NT2/D1 (cell line): ENCODE data around the gene NELFB.

ENCODE experiments used
- DNase-seq: peaks from one replicate; pipeline ENCODE4 v3.0.0-alpha.2; 2011; ENCODE audit warnings: low read depth, low spot score
- H3K27me3 ChIP-seq: 2 replicates; pipeline ENCODE4 v1.6.0; 2011; ENCODE audit warnings: mild to moderate bottlenecking; ENCODE audit not compliant: insufficient read length, insufficient read depth
- H3K36me3 ChIP-seq: 2 replicates; pipeline ENCODE4 v1.6.1; 2011; ENCODE audit warnings: mild to moderate bottlenecking, low read length, mixed read lengths; ENCODE audit not compliant: insufficient read depth, insufficient read length
- H3K4me1 ChIP-seq: 2 replicates; pipeline ENCODE4 v1.5.1; 2011; ENCODE audit not compliant: insufficient read depth, insufficient read length
- H3K4me3 ChIP-seq: 2 replicates; pipeline ENCODE4 v1.5.1; 2011; ENCODE audit warnings: low read depth; ENCODE audit not compliant: insufficient read length
- H3K9ac ChIP-seq: 2 replicates; pipeline ENCODE4 v1.6.0; 2011; ENCODE audit warnings: low read depth; ENCODE audit not compliant: insufficient read length
- H3K9me3 ChIP-seq: 2 replicates; pipeline ENCODE4 v1.5.1; 2011; ENCODE audit warnings: mild to moderate bottlenecking, low read length; ENCODE audit not compliant: insufficient read depth
- SUZ12 ChIP-seq: IDR thresholded peaks from 2 replicates; pipeline ENCODE4 v1.6.1; 2011; ENCODE audit not compliant: insufficient read length, insufficient read depth; ENCODE audit errors: extremely low read depth
- YY1 ChIP-seq: IDR thresholded peaks from 2 replicates; pipeline ENCODE4 v1.6.1; 2011; ENCODE audit not compliant: insufficient read length, insufficient read depth
- ZNF274 ChIP-seq: IDR thresholded peaks from 2 replicates; pipeline ENCODE4 v1.6.1; 2011; ENCODE audit warnings: mild to moderate bottlenecking, low read depth, low read length

Gene NELFB

DNA sequence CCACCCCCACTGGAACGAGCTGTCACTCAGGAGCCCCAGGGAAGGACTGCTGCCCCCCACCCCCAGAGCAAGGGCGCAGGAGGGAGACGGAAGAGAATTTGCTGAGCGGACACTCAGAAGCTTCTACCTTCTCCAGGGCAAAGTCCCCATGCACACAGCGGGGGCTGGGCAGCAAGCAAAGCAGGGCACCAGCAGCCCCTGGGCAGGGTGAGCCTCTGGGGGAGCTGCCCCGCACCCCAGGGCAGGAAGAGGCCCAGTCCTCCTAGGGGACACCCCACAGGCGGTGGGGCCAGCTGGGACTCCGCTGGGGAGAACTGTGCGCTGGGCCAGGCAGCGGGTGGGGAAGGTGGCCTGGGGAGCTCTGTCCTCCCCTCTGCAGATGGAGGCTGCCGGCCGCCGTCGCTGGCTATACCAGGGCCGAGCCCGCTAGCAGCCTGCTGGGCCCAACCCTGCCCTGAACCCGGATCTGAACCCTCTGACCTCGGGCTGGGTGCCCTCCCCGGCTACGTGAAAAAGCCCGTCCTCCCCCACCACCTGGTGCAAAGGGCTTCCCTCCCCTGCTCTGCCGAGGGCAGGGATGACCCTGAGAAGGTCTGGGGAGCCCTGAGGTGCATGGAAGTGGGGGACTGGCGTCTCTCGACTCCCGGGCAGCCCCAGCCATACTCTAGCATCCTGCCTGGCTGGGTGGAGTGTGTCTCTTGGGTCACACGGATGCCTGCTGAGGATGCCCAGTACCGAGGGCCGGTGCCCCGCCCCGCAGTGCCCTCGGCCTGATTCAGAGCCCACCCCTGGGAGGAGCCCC is 25.0 kb upstream of the NELFB start:
- H3K9ac ChIP-seq: peak overlapping the region; percentile 36
- H3K4me3 ChIP-seq: no peak overlapping the region
- H3K27me3 ChIP-seq: no peaks in the 10 kb centered on the region
- no peak for DNase-seq
- H3K9me3 ChIP-seq: no peaks in the 10 kb centered on the region
- TF ChIP-seq YY1 (no peak), SUZ12 (no peak), ZNF274 (no peak)
- H3K4me1 ChIP-seq: peaks cover 41% of the 10 kb centered on the region
- no peaks in the 10 kb centered on the region for H3K36me3 ChIP-seq

DNA sequence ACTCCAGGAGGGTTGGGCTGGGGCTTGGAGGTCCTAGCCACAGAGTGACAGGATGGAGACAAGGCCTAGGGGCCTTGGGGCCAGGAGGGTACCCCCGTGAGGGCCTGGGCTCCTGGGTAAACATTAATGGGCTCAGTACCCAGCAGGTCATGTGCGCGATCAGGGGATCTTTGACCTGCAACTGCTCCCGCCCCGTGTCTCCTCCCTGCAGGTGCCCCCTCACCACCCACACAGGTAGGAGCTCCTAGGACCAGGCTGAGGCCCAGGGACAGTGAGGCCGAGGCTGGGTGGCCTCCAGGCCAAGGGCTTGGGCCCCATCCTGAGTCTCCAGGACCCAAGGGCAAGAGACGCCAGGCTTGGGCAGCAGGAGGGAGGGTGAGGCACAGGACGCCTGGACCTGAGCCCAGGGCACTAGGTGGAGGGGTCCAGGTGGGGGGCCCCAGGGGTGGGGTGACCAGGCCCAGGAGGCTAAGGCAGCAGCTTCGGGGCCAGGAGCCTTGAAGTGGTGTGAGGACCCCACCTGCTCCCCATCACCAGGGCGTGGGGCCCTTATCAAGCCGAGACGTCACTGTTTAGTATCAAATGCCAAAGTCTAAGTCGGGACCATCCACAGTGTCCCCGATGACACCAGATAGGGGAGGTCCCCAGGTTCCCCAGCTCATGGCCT is 24.3 kb upstream of the NELFB start, which contains the start of gene SLC34A3:
Gene SLC34A3, plus strand, starts transcription at position 197 of the 667 bp plus-strand sequence. CDS start 802 bp downstream, outside the sequence.
- no peak for DNase-seq
- H3K4me3 ChIP-seq: no peak within 1 kb of the TSS
- H3K27me3 ChIP-seq: no peaks in the 10 kb centered on the region
- H3K9ac ChIP-seq: peak within 1 kb of the TSS; percentile 36
- TF ChIP-seq SUZ12 (no peak), ZNF274 (no peak), YY1 (no peak)
- H3K9me3 ChIP-seq: no peaks in the 10 kb centered on the region
- peaks cover 3% of the 10 kb centered on the region for H3K36me3 ChIP-seq
- peaks cover 45% of the 10 kb centered on the region for H3K4me1 ChIP-seq

DNA sequence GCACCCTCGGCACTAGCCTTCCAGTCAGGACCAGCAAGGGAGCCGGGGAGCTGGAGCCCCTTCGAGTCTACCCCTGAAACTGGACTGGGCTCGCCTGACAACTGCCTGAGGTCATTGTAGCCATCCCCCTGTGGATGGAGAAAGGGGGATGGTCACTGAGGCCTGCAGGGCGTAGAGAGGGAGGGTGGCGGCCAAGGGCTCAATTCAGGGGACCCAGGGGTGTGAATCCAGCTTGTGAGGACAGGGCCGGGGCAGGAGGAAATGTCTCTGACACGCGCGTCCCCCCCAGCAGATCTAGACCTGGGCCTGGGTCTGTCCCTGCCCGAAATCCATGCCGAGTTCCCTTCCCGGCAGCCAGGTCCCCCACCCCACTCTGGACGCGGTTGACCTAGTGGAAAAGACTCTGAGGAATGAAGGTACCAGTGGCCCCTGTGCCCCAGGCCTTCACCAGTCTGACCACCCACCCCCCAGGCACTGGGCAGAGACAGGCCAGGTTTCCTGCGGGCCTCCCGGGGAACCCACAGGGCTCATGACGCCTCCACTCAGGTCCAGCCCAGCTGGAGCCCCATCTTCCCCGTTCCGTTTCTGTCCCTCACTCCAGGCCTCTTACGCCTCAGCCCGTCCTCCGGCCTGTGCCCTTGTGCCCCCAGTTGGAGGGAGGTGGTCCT is 23.6 kb upstream of the NELFB start:
- DNase-seq: no peak
- TF ChIP-seq YY1: no peak
- no peak overlapping the region for H3K4me3 ChIP-seq
- no peak overlapping the region for H3K9ac ChIP-seq
- H3K9me3 ChIP-seq: no peaks in the 10 kb centered on the region
- peaks cover 48% of the 10 kb centered on the region for H3K4me1 ChIP-seq
- peaks cover 3% of the 10 kb centered on the region for H3K36me3 ChIP-seq
- no peaks in the 10 kb centered on the region for H3K27me3 ChIP-seq

DNA sequence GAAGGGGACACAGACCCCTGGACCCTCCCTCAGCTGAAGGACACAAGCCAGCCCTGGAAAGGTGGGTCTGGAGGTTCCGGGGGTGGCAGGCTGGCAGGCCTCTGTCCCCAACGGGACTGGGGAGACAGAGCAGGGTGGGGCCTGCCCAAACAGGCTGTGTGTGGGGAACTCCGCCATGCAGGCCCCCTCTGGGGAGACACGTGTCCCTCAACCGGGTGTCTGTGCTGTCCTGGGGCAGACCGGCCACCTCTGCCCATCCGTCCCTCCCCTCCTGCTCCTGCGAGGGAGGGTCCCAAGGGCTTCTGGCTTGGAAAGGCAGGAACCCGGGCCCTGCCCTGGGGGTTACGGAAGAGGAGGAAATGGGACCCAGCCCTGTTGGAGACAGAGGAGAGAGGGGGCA is 23.0 kb upstream of the NELFB start:
- no peak for DNase-seq
- H3K4me3 ChIP-seq: no peak overlapping the region
- TF ChIP-seq ZNF274: no peak
- no peak for TF ChIP-seq YY1
- no peak for TF ChIP-seq SUZ12
- no peak overlapping the region for H3K9ac ChIP-seq
- no peaks in the 10 kb centered on the region for H3K9me3 ChIP-seq
- H3K27me3 ChIP-seq: no peaks in the 10 kb centered on the region
- H3K36me3 ChIP-seq: peaks cover 3% of the 10 kb centered on the region
- H3K4me1 ChIP-seq: peaks cover 49% of the 10 kb centered on the region

DNA sequence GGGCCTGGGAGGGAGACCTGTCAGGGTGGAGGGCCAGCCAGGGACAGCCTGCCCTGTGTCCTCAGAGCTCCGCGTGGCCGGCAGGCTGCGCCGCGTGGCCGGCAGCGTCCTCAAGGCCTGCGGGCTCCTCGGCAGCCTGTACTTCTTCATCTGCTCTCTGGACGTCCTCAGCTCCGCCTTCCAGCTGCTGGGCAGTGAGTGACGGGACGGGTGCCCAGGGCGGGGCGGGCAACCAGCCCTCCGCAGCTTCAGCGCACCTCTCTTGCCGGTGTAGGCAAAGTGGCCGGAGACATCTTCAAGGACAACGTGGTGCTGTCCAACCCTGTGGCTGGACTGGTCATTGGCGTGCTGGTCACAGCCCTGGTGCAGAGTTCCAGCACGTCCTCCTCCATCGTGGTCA is 22.6 kb upstream of the NELFB start:
- Histone ChIP-seq H3K9ac (no peak overlapping the region), H3K36me3 (peaks cover 3% of the 10 kb centered on the region), H3K4me3 (no peak overlapping the region), H3K27me3 (no peaks in the 10 kb centered on the region), H3K4me1 (peaks cover 50% of the 10 kb centered on the region), H3K9me3 (no peaks in the 10 kb centered on the region)
- DNase-seq: no peak
- TF ChIP-seq SUZ12: no peak
- TF ChIP-seq YY1: no peak
- no peak for TF ChIP-seq ZNF274

DNA sequence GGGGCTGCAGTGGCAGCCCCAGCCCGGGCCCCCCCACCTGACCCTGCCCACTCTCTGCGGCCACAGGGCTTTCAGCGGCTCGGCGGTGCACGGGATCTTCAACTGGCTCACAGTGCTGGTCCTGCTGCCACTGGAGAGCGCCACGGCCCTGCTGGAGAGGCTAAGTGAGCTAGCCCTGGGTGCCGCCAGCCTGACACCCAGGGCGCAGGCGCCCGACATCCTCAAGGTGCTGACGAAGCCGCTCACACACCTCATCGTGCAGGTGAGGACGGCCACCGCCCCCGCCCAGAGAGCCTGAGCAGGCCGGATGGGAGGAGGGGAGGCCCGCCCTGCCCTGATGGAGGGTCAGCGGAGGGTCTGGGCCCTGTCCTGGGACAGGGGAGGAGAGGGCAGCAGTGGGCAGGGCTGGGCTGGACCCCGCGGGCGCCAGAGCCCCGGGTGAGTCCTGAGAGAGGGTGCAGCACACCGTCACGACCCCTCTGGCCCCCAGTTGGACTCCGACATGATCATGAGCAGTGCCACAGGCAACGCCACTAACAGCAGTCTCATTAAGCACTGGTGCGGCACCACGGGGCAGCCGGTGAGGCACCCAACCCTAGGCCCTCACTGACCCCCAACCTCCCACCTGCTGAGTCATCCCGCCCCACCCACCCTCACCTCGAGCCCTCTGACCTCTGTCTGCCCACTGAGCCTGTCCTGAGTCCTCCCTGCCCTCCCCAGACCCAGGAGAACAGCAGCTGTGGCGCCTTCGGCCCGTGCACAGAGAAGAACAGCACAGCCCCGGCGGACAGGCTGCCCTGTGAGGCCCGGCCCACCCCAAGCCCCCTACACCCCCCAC is 21.8 kb upstream of the NELFB start:
- TF ChIP-seq ZNF274 (no peak), SUZ12 (no peak), YY1 (no peak)
- H3K9ac ChIP-seq: no peak overlapping the region
- DNase-seq: no peak
- H3K27me3 ChIP-seq: no peaks in the 10 kb centered on the region
- no peaks in the 10 kb centered on the region for H3K9me3 ChIP-seq
- peaks cover 54% of the 10 kb centered on the region for H3K4me1 ChIP-seq
- peaks cover 5% of the 10 kb centered on the region for H3K36me3 ChIP-seq
- H3K4me3 ChIP-seq: no peak overlapping the region
